T-helper 1 cell treated with Interleukin-12 subunit alpha and Interleukin-12 subunit beta and Interleukin-4 antibody, amounts not matched to agents 30 μg/mL and 1 μg/mL, for 36 hours (primary cell): ENCODE data around the gene REG1A.

ENCODE experiments used
- H3K27ac Mint-ChIP-seq: one replicate; pipeline ENCODE4 v1.8.0; 2021; ENCODE audit warnings: mild to moderate bottlenecking, mixed read lengths
- H3K27me3 Mint-ChIP-seq: one replicate; pipeline ENCODE4 v1.8.0; 2021; ENCODE audit warnings: low read depth, mixed read lengths
- H3K36me3 Mint-ChIP-seq: one replicate; pipeline ENCODE4 v1.8.0; 2021; ENCODE audit warnings: low read depth, mixed read lengths
- H3K4me1 Mint-ChIP-seq: one replicate; pipeline ENCODE4 v1.8.0; 2021; ENCODE audit warnings: low read depth, mixed read lengths
- H3K4me3 Mint-ChIP-seq: one replicate; pipeline ENCODE4 v1.8.0; 2021; ENCODE audit warnings: mild to moderate bottlenecking, moderate library complexity, mixed read lengths
- H3K9me3 Mint-ChIP-seq: one replicate; pipeline ENCODE4 v1.8.0; 2021; ENCODE audit warnings: mixed read lengths

The REG1A gene

GRCh38 chr2:79112269-79112668, 8.0 kb upstream of the REG1A start:
- Mint-ChIP-seq H3K9me3 (peaks cover 19% of the 10 kb centered on the region), H3K4me3 (no peak overlapping the region), H3K4me1 (no peaks in the 10 kb centered on the region), H3K27me3 (no peaks in the 10 kb centered on the region), H3K27ac (no peak overlapping the region), H3K36me3 (no peaks in the 10 kb centered on the region)

GRCh38 chr2:79114797-79115494, 5.3 kb upstream of the REG1A start:
- Mint-ChIP-seq H3K9me3 (peaks cover 19% of the 10 kb centered on the region), H3K27ac (no peak overlapping the region), H3K36me3 (no peaks in the 10 kb centered on the region), H3K4me1 (no peaks in the 10 kb centered on the region), H3K4me3 (no peak overlapping the region), H3K27me3 (no peaks in the 10 kb centered on the region)

GRCh38 chr2:79116997-79117928, 3.0 kb upstream of the REG1A start:
- Mint-ChIP-seq H3K27ac (no peak overlapping the region), H3K36me3 (no peaks in the 10 kb centered on the region), H3K4me3 (no peak overlapping the region), H3K9me3 (peaks cover 10% of the 10 kb centered on the region), H3K4me1 (no peaks in the 10 kb centered on the region), H3K27me3 (no peaks in the 10 kb centered on the region)

- H3K4me1 Mint-ChIP-seq, result no peaks in the 10 kb centered on the region
- no peak overlapping the region for H3K27ac Mint-ChIP-seq
- H3K9me3 Mint-ChIP-seq, result no peaks in the 10 kb centered on the region
- H3K27me3 Mint-ChIP-seq, result no peaks in the 10 kb centered on the region
- H3K36me3 Mint-ChIP-seq, result no peaks in the 10 kb centered on the region
- H3K4me3 Mint-ChIP-seq, result no peak overlapping the region
These were observed 2.4 kb downstream of the REG1A start for GRCh38 chr2:79122676-79123075.

GRCh38 chr2:79124907-79125720, 4.8 kb downstream of the REG1A start:
- H3K4me1 Mint-ChIP-seq, result no peaks in the 10 kb centered on the region
- H3K27ac Mint-ChIP-seq, result no peak overlapping the region
- H3K27me3 Mint-ChIP-seq, result no peaks in the 10 kb centered on the region
- no peaks in the 10 kb centered on the region for H3K9me3 Mint-ChIP-seq
- no peak overlapping the region for H3K4me3 Mint-ChIP-seq
- no peaks in the 10 kb centered on the region for H3K36me3 Mint-ChIP-seq

- Mint-ChIP-seq H3K4me1 (no peaks in the 10 kb centered on the region), H3K9me3 (no peaks in the 10 kb centered on the region), H3K27ac (no peak overlapping the region), H3K4me3 (no peak overlapping the region), H3K27me3 (no peaks in the 10 kb centered on the region), H3K36me3 (no peaks in the 10 kb centered on the region)
These were observed 5.4 kb downstream of the REG1A start for GRCh38 chr2:79125721-79125985.

GRCh38 chr2:79128406-79128805, 8.1 kb downstream of the REG1A start:
- no peaks in the 10 kb centered on the region for H3K36me3 Mint-ChIP-seq
- no peak overlapping the region for H3K4me3 Mint-ChIP-seq
- no peaks in the 10 kb centered on the region for H3K27me3 Mint-ChIP-seq
- peaks cover 6% of the 10 kb centered on the region for H3K9me3 Mint-ChIP-seq
- H3K27ac Mint-ChIP-seq, result no peak overlapping the region
- H3K4me1 Mint-ChIP-seq, result no peaks in the 10 kb centered on the region

GRCh38 chr2:79129260-79129659, 9.0 kb downstream of the REG1A start:
- H3K27me3 Mint-ChIP-seq, result no peaks in the 10 kb centered on the region
- H3K9me3 Mint-ChIP-seq, result peaks cover 6% of the 10 kb centered on the region
- H3K27ac Mint-ChIP-seq, result no peak overlapping the region
- H3K36me3 Mint-ChIP-seq, result no peaks in the 10 kb centered on the region
- H3K4me1 Mint-ChIP-seq, result no peaks in the 10 kb centered on the region
- no peak overlapping the region for H3K4me3 Mint-ChIP-seq

GRCh38 chr2:79129804-79130203, 9.5 kb downstream of the REG1A start:
- Mint-ChIP-seq H3K27me3 (no peaks in the 10 kb centered on the region), H3K9me3 (peaks cover 6% of the 10 kb centered on the region), H3K4me1 (no peaks in the 10 kb centered on the region), H3K27ac (no peak overlapping the region), H3K4me3 (no peak overlapping the region), H3K36me3 (no peaks in the 10 kb centered on the region)

- Mint-ChIP-seq H3K4me1 (no peaks in the 10 kb centered on the region), H3K27ac (no peak overlapping the region), H3K9me3 (peaks cover 13% of the 10 kb centered on the region), H3K4me3 (no peak overlapping the region), H3K36me3 (no peaks in the 10 kb centered on the region), H3K27me3 (no peaks in the 10 kb centered on the region)
These were observed 11.4 kb downstream of the REG1A start for GRCh38 chr2:79131687-79132086.

GRCh38 chr2:79138385-79138784, 18.1 kb downstream of the REG1A start:
- H3K27ac Mint-ChIP-seq, result no peak overlapping the region
- H3K27me3 Mint-ChIP-seq, result no peaks in the 10 kb centered on the region
- no peak overlapping the region for H3K4me3 Mint-ChIP-seq
- peaks cover 13% of the 10 kb centered on the region for H3K9me3 Mint-ChIP-seq
- H3K36me3 Mint-ChIP-seq, result no peaks in the 10 kb centered on the region
- H3K4me1 Mint-ChIP-seq, result no peaks in the 10 kb centered on the region

GRCh38 chr2:79139423-79139822, 19.1 kb downstream of the REG1A start:
- H3K27ac Mint-ChIP-seq, result no peak overlapping the region
- H3K27me3 Mint-ChIP-seq, result no peaks in the 10 kb centered on the region
- H3K9me3 Mint-ChIP-seq, result peaks cover 13% of the 10 kb centered on the region
- H3K4me3 Mint-ChIP-seq, result no peak overlapping the region
- H3K36me3 Mint-ChIP-seq, result no peaks in the 10 kb centered on the region
- H3K4me1 Mint-ChIP-seq, result no peaks in the 10 kb centered on the region

GRCh38 chr2:79155826-79156476, 35.7 kb downstream of the REG1A start:
- Mint-ChIP-seq H3K4me3 (no peak overlapping the region), H3K9me3 (peaks cover 17% of the 10 kb centered on the region), H3K27me3 (no peaks in the 10 kb centered on the region), H3K4me1 (no peaks in the 10 kb centered on the region), H3K27ac (no peak overlapping the region), H3K36me3 (no peaks in the 10 kb centered on the region)

- Mint-ChIP-seq H3K4me3 (no peak overlapping the region), H3K4me1 (no peaks in the 10 kb centered on the region), H3K36me3 (no peaks in the 10 kb centered on the region), H3K27ac (no peak overlapping the region), H3K27me3 (no peaks in the 10 kb centered on the region), H3K9me3 (peaks cover 15% of the 10 kb centered on the region)
These were observed 38.7 kb downstream of the REG1A start for GRCh38 chr2:79159030-79159429.
